OCI-LY3 (cell line): ENCODE data around the gene LMCD1.

Experiments
- EZH2phosphoT487 ChIP-seq: fragments of 200-600 bp; shearing (Covaris generic); IDR thresholded peaks from 2 replicates; pipeline ENCODE4 v1.6.1; 2018; ENCODE audit warnings: antibody characterized with exemption, mixed run types, low read depth
- TF ChIP-seq, protein P1 (sequence below): fragments of 200-600, 300-600 bp; sonication (generic); IDR thresholded peaks from 2 replicates; pipeline ENCODE4 v1.5.1; 2014; ENCODE audit warnings: antibody characterized with exemption, low read length, low read depth

DNA sequence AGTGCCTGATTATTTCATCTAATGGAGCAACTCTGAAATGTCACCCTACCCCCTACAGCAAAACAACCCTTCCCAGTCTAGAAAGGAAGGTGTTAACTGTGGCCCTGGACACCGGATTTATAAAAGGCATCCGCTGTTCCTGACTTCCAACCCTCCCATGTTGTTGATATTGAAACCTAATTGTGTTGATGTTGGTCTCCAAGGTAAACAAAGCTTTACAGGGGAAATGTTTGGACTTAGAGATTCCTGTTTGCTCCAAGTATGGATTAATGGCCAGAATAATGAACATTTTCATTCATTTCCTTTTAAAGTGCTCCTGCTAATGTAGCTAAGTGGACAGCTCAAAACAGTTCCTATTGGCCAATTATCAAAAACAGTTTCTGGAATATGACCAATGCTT, 19.4 kb upstream of the LMCD1 start:
- TF ChIP-seq, protein P1, sequence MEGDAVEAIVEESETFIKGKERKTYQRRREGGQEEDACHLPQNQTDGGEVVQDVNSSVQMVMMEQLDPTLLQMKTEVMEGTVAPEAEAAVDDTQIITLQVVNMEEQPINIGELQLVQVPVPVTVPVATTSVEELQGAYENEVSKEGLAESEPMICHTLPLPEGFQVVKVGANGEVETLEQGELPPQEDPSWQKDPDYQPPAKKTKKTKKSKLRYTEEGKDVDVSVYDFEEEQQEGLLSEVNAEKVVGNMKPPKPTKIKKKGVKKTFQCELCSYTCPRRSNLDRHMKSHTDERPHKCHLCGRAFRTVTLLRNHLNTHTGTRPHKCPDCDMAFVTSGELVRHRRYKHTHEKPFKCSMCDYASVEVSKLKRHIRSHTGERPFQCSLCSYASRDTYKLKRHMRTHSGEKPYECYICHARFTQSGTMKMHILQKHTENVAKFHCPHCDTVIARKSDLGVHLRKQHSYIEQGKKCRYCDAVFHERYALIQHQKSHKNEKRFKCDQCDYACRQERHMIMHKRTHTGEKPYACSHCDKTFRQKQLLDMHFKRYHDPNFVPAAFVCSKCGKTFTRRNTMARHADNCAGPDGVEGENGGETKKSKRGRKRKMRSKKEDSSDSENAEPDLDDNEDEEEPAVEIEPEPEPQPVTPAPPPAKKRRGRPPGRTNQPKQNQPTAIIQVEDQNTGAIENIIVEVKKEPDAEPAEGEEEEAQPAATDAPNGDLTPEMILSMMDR = no peak
- TF ChIP-seq EZH2phosphoT487 = no peak
